SH-SY5Y (cell line): ENCODE data around the gene MRPL54.

Source experiments
- GATA2 ChIP-seq: IDR thresholded peaks from 2 replicates; pipeline ENCODE4 v1.6.1; 2011; ENCODE audit warnings: mild to moderate bottlenecking, low read depth, low read length
- GATA3 ChIP-seq: IDR thresholded peaks from 2 replicates; pipeline ENCODE4 v1.6.1; 2011; ENCODE audit warnings: low read depth, mild to moderate bottlenecking, low read length, moderate library complexity

DNA sequence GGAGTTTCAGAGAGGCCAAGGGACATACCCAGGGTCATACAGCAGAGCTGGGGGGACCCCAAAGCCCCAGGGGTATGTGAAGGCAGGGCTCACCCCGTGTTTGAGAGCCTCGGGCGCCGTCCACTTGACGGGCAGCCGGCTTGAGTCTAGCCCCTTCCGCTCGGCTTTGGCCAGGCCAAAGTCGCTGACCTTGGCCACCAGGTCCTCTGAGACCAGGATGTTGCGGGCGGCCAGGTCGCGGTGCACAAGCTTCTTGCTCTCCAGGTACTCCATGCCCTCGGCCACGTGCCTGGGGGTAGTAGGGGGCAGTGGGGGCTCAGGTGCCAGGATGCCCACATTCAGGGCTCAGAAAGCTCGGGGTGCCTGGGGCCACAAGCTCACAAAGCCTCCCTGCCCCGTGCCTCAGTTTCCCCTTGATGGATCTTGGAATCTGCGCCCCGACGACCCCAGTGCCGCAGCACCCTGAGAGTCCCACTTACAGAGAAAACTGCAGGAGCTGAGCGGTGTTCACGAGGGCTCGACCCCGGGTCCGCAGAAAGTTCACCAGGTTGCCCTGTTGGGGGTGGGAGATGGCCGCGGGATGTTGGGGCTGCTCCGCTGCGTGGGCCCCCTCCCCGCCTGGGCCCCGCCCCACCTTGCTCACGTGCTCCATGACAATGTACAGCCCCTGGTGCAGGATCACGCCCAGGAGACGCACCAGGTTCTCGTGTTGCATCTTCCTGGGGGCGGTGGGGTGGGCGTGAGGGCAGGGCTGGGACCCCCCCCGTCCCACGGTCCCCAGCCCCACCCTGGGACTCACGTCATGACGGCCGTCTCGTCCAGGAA, 16.6 kb downstream of the MRPL54 start:
- no peak for TF ChIP-seq GATA2
- no peak for TF ChIP-seq GATA3
